ENCODE measurements around the gene TRIM44.
A peak's percentile ranks its signal among the peaks of the same experiment; 100 is the strongest.

The TRIM44 gene

DNA sequence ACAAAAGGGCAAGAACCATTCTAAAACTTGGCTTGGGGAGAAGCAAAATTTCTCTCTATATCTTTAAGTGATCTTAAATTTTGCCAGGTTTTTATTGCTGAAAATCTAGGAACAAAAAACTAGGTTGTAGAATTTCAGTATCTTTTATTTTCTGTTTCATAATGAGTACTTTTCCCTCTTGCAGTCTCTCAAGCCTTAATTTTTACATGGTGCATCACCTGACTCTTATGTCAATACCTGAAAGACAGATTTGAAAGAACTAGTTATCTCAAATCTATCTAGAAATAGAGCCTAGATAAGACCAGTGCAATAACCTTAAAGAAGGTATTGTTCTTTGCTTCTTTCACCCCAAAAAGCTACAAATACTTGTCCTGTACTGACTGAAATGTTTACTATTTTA, 122.1 kb downstream of the TRIM44 start:
- DNase-seq, result no peak
- Mint-ChIP-seq H3K27me3 (no peaks in the 10 kb centered on the region), H3K4me3 (no peak overlapping the region), H3K9me3 (no peaks in the 10 kb centered on the region), H3K27ac (no peak overlapping the region), H3K4me1 (ENCODE audit: low read depth) (peaks cover 68% of the 10 kb centered on the region), H3K36me3 (ENCODE audit: low read depth) (peaks cover 11% of the 10 kb centered on the region)

DNA sequence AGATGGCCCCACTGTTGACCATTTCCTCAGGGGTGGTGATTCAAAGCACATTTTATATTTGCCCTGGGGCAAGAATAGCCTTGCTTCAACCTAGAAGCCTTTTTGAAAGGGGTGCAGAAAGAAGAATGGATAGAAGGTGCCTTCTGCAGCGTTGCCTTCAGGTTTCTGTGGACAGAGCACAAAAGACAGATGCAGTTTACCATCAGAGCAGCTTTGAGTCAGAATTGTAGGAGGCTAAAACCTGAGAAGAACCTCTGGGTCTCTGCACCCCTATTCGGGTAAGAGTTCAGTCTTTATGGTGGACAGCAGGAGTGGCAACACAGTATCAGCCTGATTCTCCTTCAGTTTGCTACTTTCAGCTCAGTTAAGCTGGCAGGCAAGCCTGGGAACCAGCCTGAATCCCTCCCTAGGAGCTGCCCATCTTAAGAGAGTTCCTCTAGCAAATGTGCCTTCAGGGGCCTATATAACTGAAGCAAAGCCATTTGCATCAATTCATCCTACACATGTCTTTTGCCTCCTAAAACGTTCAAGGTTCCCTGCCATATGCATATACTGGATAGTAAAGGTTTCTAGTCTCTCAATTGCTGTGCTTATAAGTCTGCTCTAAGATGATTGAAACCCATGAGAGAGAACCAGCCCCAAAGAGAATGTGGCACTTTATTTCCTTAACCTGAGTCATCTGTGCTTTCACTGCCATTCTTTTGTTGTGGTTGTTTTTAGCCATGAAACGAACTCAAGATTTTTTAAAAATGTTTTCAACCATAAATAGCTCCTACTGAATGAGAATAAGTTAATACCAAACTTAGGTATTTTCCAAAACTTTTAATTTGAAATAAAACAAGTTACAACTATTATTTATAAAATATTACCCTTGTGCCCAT, 123.0 kb downstream of the TRIM44 start:
- H3K4me3 Mint-ChIP-seq, result no peak overlapping the region
- DNase-seq, result no peak
- H3K27me3 Mint-ChIP-seq, result no peaks in the 10 kb centered on the region
- H3K9me3 Mint-ChIP-seq, result no peaks in the 10 kb centered on the region
- H3K27ac Mint-ChIP-seq, result peak overlapping the region; percentile 23
- H3K4me1 Mint-ChIP-seq (ENCODE audit: low read depth), result peaks cover 66% of the 10 kb centered on the region
- H3K36me3 Mint-ChIP-seq (ENCODE audit: low read depth), result peaks cover 13% of the 10 kb centered on the region

- peaks cover 14% of the 10 kb centered on the region for H3K36me3 Mint-ChIP-seq (ENCODE audit: low read depth)
- H3K4me3 Mint-ChIP-seq, result no peak overlapping the region
- H3K9me3 Mint-ChIP-seq, result no peaks in the 10 kb centered on the region
- peaks cover 59% of the 10 kb centered on the region for H3K4me1 Mint-ChIP-seq (ENCODE audit: low read depth)
- peak overlapping the region; percentile 10 for H3K27ac Mint-ChIP-seq
- no peaks in the 10 kb centered on the region for H3K27me3 Mint-ChIP-seq
- no peak for DNase-seq
Measured at GRCh38 chr11:35786188-35786587, 123.6 kb downstream of the TRIM44 start.

GRCh38 chr11:35787013-35787504, 124.5 kb downstream of the TRIM44 start:
- Mint-ChIP-seq H3K4me1 (ENCODE audit: low read depth) (peaks cover 53% of the 10 kb centered on the region), H3K36me3 (ENCODE audit: low read depth) (peaks cover 21% of the 10 kb centered on the region), H3K27me3 (no peaks in the 10 kb centered on the region), H3K27ac (no peak overlapping the region), H3K9me3 (no peaks in the 10 kb centered on the region), H3K4me3 (no peak overlapping the region)
- DNase-seq, result no peak

GRCh38 chr11:35787626-35788025, 125.1 kb downstream of the TRIM44 start:
- H3K27ac Mint-ChIP-seq, result no peak overlapping the region

GRCh38 chr11:35791088-35791958, 128.7 kb downstream of the TRIM44 start:
- no peak for DNase-seq
- H3K36me3 Mint-ChIP-seq (ENCODE audit: low read depth), result peaks cover 37% of the 10 kb centered on the region
- H3K27ac Mint-ChIP-seq, result no peak overlapping the region
- H3K4me1 Mint-ChIP-seq (ENCODE audit: low read depth), result peaks cover 25% of the 10 kb centered on the region
- H3K4me3 Mint-ChIP-seq, result no peak overlapping the region
- H3K27me3 Mint-ChIP-seq, result no peaks in the 10 kb centered on the region
- H3K9me3 Mint-ChIP-seq, result no peaks in the 10 kb centered on the region

More at GRCh38 chr11:35787626-35788025, 125.1 kb downstream of the TRIM44 start:
- no peaks in the 10 kb centered on the region for H3K27me3 Mint-ChIP-seq
- H3K4me1 Mint-ChIP-seq (ENCODE audit: low read depth), result peaks cover 49% of the 10 kb centered on the region
- H3K4me3 Mint-ChIP-seq, result no peak overlapping the region
- H3K36me3 Mint-ChIP-seq (ENCODE audit: low read depth), result peaks cover 23% of the 10 kb centered on the region
- no peaks in the 10 kb centered on the region for H3K9me3 Mint-ChIP-seq
- no peak for DNase-seq

GRCh38 chr11:35792148-35792845, 129.7 kb downstream of the TRIM44 start:
- no peak for DNase-seq
- Mint-ChIP-seq H3K9me3 (no peaks in the 10 kb centered on the region), H3K36me3 (ENCODE audit: low read depth) (peaks cover 39% of the 10 kb centered on the region), H3K27me3 (no peaks in the 10 kb centered on the region), H3K4me3 (no peak overlapping the region), H3K27ac (no peak overlapping the region), H3K4me1 (ENCODE audit: low read depth) (peaks cover 24% of the 10 kb centered on the region)

GRCh38 chr11:35792846-35793192, 130.2 kb downstream of the TRIM44 start:
- no peaks in the 10 kb centered on the region for H3K27me3 Mint-ChIP-seq
- peaks cover 25% of the 10 kb centered on the region for H3K4me1 Mint-ChIP-seq (ENCODE audit: low read depth)
- no peak overlapping the region for H3K4me3 Mint-ChIP-seq
- H3K27ac Mint-ChIP-seq, result no peak overlapping the region
- no peak for DNase-seq
- H3K9me3 Mint-ChIP-seq, result no peaks in the 10 kb centered on the region
- H3K36me3 Mint-ChIP-seq (ENCODE audit: low read depth), result peaks cover 44% of the 10 kb centered on the region

GRCh38 chr11:35794333-35794732, 131.8 kb downstream of the TRIM44 start:
- Mint-ChIP-seq H3K9me3 (no peaks in the 10 kb centered on the region), H3K27me3 (no peaks in the 10 kb centered on the region), H3K4me3 (no peak overlapping the region), H3K4me1 (ENCODE audit: low read depth) (peaks cover 21% of the 10 kb centered on the region), H3K27ac (no peak overlapping the region), H3K36me3 (ENCODE audit: low read depth) (peaks cover 48% of the 10 kb centered on the region)
- no peak for DNase-seq

DNA sequence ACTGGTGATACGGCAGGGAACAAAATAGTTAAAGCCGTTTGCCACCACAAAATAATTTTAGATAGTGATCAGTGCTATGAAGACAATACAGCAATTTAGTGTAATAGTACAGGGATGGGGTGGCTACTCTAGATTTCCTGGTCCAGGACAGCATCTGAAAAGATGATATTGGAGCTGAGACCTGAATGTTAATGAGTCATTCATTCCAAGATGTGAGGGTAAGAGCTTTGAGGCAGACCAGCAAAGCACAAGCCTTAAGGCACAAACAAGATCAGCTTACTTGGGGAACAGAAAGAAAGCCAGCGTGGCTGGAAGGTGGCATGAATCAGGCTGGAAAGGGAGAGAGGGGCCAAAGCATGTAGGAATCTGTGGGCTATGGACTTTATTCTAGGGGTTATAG, 132.3 kb downstream of the TRIM44 start:
- peaks cover 53% of the 10 kb centered on the region for H3K36me3 Mint-ChIP-seq (ENCODE audit: low read depth)
- H3K4me3 Mint-ChIP-seq, result no peak overlapping the region
- H3K27ac Mint-ChIP-seq, result no peak overlapping the region
- no peaks in the 10 kb centered on the region for H3K27me3 Mint-ChIP-seq
- DNase-seq, result no peak
- H3K4me1 Mint-ChIP-seq (ENCODE audit: low read depth), result peaks cover 21% of the 10 kb centered on the region
- no peaks in the 10 kb centered on the region for H3K9me3 Mint-ChIP-seq

DNA sequence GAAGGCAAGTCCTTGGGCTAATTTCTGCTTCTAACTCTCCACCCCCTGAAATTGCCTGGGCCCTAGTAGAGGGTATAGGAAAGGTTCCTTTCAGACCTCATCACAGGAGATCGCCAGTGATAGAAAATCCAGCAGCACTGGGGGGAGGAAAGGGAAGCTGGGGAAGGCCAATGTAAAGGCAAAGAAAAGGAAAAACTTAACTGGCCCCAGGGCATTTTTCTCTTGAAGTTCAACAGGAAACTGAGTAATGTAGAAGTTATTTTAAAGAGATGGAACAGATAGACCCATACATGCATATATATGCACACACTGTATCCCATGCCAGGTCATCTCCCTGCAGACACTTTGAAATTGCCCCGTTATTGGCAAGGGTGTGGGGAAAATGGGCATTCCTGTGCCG, 134.0 kb downstream of the TRIM44 start:
- no peak overlapping the region for H3K4me3 Mint-ChIP-seq
- no peak for DNase-seq
- peaks cover 23% of the 10 kb centered on the region for H3K4me1 Mint-ChIP-seq (ENCODE audit: low read depth)
- peaks cover 47% of the 10 kb centered on the region for H3K36me3 Mint-ChIP-seq (ENCODE audit: low read depth)
- H3K9me3 Mint-ChIP-seq, result no peaks in the 10 kb centered on the region
- no peaks in the 10 kb centered on the region for H3K27me3 Mint-ChIP-seq
- no peak overlapping the region for H3K27ac Mint-ChIP-seq

DNA sequence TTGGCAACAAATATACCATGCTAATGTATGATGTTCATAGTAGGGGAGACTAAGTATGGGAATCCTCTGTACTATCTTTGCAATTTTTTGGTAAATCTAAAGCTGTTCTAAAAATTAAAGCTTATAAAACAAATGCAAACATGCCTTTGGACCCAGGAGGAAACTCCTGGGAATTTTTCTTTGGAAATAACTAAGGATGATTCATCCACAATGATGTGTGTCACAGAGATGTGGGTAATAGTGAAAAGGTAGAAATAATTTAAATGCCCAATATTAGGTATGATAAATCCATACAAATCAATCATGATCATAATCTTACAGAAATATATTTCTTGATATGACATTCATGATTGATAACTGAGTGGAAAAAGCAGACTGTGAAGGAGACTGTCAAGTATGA, 135.8 kb downstream of the TRIM44 start:
- H3K36me3 Mint-ChIP-seq (ENCODE audit: low read depth), result peaks cover 36% of the 10 kb centered on the region
- H3K27ac Mint-ChIP-seq, result no peak overlapping the region
- H3K4me3 Mint-ChIP-seq, result no peak overlapping the region
- no peaks in the 10 kb centered on the region for H3K9me3 Mint-ChIP-seq
- no peaks in the 10 kb centered on the region for H3K27me3 Mint-ChIP-seq
- no peak for DNase-seq
- H3K4me1 Mint-ChIP-seq (ENCODE audit: low read depth), result peaks cover 26% of the 10 kb centered on the region

- Mint-ChIP-seq H3K27me3 (no peaks in the 10 kb centered on the region), H3K4me3 (no peak overlapping the region), H3K36me3 (ENCODE audit: low read depth) (peaks cover 36% of the 10 kb centered on the region), H3K27ac (no peak overlapping the region), H3K9me3 (no peaks in the 10 kb centered on the region), H3K4me1 (ENCODE audit: low read depth) (peaks cover 26% of the 10 kb centered on the region)
- no peak for DNase-seq
Measured at GRCh38 chr11:35798983-35799382, 136.4 kb downstream of the TRIM44 start.

- Mint-ChIP-seq H3K27me3 (no peaks in the 10 kb centered on the region), H3K4me3 (no peak overlapping the region), H3K9me3 (no peaks in the 10 kb centered on the region), H3K27ac (no peak overlapping the region), H3K36me3 (ENCODE audit: low read depth) (peaks cover 36% of the 10 kb centered on the region), H3K4me1 (ENCODE audit: low read depth) (peaks cover 25% of the 10 kb centered on the region)
- DNase-seq, result no peak
Measured at GRCh38 chr11:35799655-35800054, 137.1 kb downstream of the TRIM44 start.

Measured in activated T-cell treated with anti-CD3 and anti-CD28 coated beads, Interleukin-2, amount 50 U/mL, for 24 hours (primary cell).